T1000 (cell line): ENCODE results near the gene AFF3.

Source experiments
- DNase-seq: peaks from one replicate; lab custom pipeline; 2025; ENCODE audit warnings: mixed read lengths; lab: John Stamatoyannopoulos, UW

The AFF3 gene

GRCh38 chr2:100011272-100011731 lies 131.1 kb downstream of the AFF3 start:
- no peak for DNase-seq

- DNase-seq: no peak
Measured at GRCh38 chr2:100010606-100011005, 131.8 kb downstream of the AFF3 start.

- no peak for DNase-seq
Measured at GRCh38 chr2:100009743-100010142, 132.6 kb downstream of the AFF3 start.

- no peak for DNase-seq
Measured at GRCh38 chr2:100008956-100009355, 133.4 kb downstream of the AFF3 start.

- DNase-seq: no peak
Measured at GRCh38 chr2:100006516-100006915, 135.9 kb downstream of the AFF3 start.

- no peak for DNase-seq
Measured at GRCh38 chr2:100004959-100005387, 137.4 kb downstream of the AFF3 start.

GRCh38 chr2:100004348-100004884 lies 138.0 kb downstream of the AFF3 start:
- DNase-seq: no peak

- no peak for DNase-seq
Measured at GRCh38 chr2:100002059-100002458, 140.3 kb downstream of the AFF3 start.

- no peak for DNase-seq
Measured at GRCh38 chr2:100000915-100001707, 141.3 kb downstream of the AFF3 start.

GRCh38 chr2:99998651-99999320 lies 143.6 kb downstream of the AFF3 start:
- no peak for DNase-seq

GRCh38 chr2:99989905-99990304 lies 152.5 kb downstream of the AFF3 start:
- no peak for DNase-seq

GRCh38 chr2:99988599-99988998 lies 153.8 kb downstream of the AFF3 start:
- DNase-seq: no peak

GRCh38 chr2:99987160-99987559 lies 155.2 kb downstream of the AFF3 start:
- DNase-seq: no peak

- DNase-seq: no peak
Measured at GRCh38 chr2:99984799-99985515, 157.4 kb downstream of the AFF3 start.

GRCh38 chr2:99982744-99983143 lies 159.6 kb downstream of the AFF3 start:
- DNase-seq: no peak

GRCh38 chr2:99981840-99982239 lies 160.6 kb downstream of the AFF3 start:
- DNase-seq: no peak

- no peak for DNase-seq
Measured at GRCh38 chr2:99980176-99980575, 162.2 kb downstream of the AFF3 start.

GRCh38 chr2:99977966-99978365 lies 164.4 kb downstream of the AFF3 start:
- DNase-seq: no peak

- no peak for DNase-seq
Measured at GRCh38 chr2:99975386-99975785, 167.0 kb downstream of the AFF3 start.

GRCh38 chr2:99974682-99975375 lies 167.6 kb downstream of the AFF3 start:
- no peak for DNase-seq

GRCh38 chr2:99974275-99974674 lies 168.1 kb downstream of the AFF3 start:
- no peak for DNase-seq
